Measurements from ENCODE around the gene RAB27A. TPM values are rescaled to one million over a fixed set of nuclear protein-coding genes. Genes with fewer than 3 reads are reported as not detected.

Gene RAB27A
- total RNA-seq, 1 donor from 2014 or later: 17.8 TPM

GRCh38 chr15:55183679-55184078, 105.9 kb downstream of the RAB27A start:
- no peaks in the 10 kb centered on the region for H3K27me3 ChIP-seq (ENCODE audit: insufficient read depth, low read length)
- no peak overlapping the region for H2AFZ ChIP-seq (ENCODE audit: low read depth, low read length)
- H3K27ac ChIP-seq (ENCODE audit: low read depth, low read length): no peak overlapping the region
- Mint-ChIP-seq H3K27me3 (ENCODE audit: low read depth, unreplicated experiment) (no peaks in the 10 kb centered on the region), H3K4me3 (ENCODE audit: unreplicated experiment) (no peak overlapping the region), H3K27ac (ENCODE audit: unreplicated experiment) (no peak overlapping the region), H3K4me1 (ENCODE audit: low read depth, unreplicated experiment) (peaks cover 11% of the 10 kb centered on the region), H3K36me3 (ENCODE audit: low read depth, unreplicated experiment) (peaks cover 6% of the 10 kb centered on the region), H3K9me3 (ENCODE audit: unreplicated experiment) (no peaks in the 10 kb centered on the region)
- no peak overlapping the region for H3K9ac ChIP-seq (ENCODE audit: low read length)
- FAIRE-seq (no peak), DNase-seq (ENCODE audit: low read depth) (peak; percentile 8)
- no peak for TF ChIP-seq CTCF (IDR thresholded peaks at IDR 0.05; ENCODE audit: insufficient read depth, low read depth, low read length)
- no peak for TF ChIP-seq EZH2 (IDR thresholded peaks at IDR 0.05; ENCODE audit: insufficient read depth, low read length)
- peaks cover 31% of the 10 kb centered on the region for H3K36me3 ChIP-seq (ENCODE audit: insufficient read depth, low read length)
- H3K4me2 ChIP-seq (ENCODE audit: low read length): no peak overlapping the region
- H3K4me1 ChIP-seq (ENCODE audit: insufficient read depth, low read length): no peaks in the 10 kb centered on the region
- no peaks in the 10 kb centered on the region for H3K9me3 ChIP-seq (ENCODE audit: insufficient read depth, low read depth, low read length)
- H3K79me2 ChIP-seq (ENCODE audit: insufficient read depth, low read length): peaks cover 44% of the 10 kb centered on the region
- H4K20me1 ChIP-seq (ENCODE audit: insufficient read depth, low read length): peaks cover 36% of the 10 kb centered on the region
- no peak overlapping the region for H3K4me3 ChIP-seq (ENCODE audit: insufficient read depth, low read depth, low read length)

GRCh38 chr15:55179141-55179540, 110.5 kb downstream of the RAB27A start:
- no peak for FAIRE-seq
- Mint-ChIP-seq H3K27me3 (ENCODE audit: low read depth, unreplicated experiment) (no peaks in the 10 kb centered on the region), H3K4me1 (ENCODE audit: low read depth, unreplicated experiment) (peaks cover 5% of the 10 kb centered on the region), H3K36me3 (ENCODE audit: low read depth, unreplicated experiment) (peaks cover 4% of the 10 kb centered on the region), H3K4me3 (ENCODE audit: unreplicated experiment) (no peak overlapping the region), H3K9me3 (ENCODE audit: unreplicated experiment) (no peaks in the 10 kb centered on the region), H3K27ac (ENCODE audit: unreplicated experiment) (no peak overlapping the region)
- Histone ChIP-seq H3K4me1 (ENCODE audit: insufficient read depth, low read length) (no peaks in the 10 kb centered on the region), H3K4me3 (ENCODE audit: insufficient read depth, low read depth, low read length) (no peak overlapping the region), H3K9me3 (ENCODE audit: insufficient read depth, low read depth, low read length) (no peaks in the 10 kb centered on the region), H3K9ac (ENCODE audit: low read length) (no peak overlapping the region), H2AFZ (ENCODE audit: low read depth, low read length) (no peak overlapping the region), H3K4me2 (ENCODE audit: low read length) (no peak overlapping the region), H3K27ac (ENCODE audit: low read depth, low read length) (no peak overlapping the region), H3K36me3 (ENCODE audit: insufficient read depth, low read length) (peaks cover 23% of the 10 kb centered on the region), H3K79me2 (ENCODE audit: insufficient read depth, low read length) (peaks cover 2% of the 10 kb centered on the region), H3K27me3 (ENCODE audit: insufficient read depth, low read length) (no peaks in the 10 kb centered on the region), H4K20me1 (ENCODE audit: insufficient read depth, low read length) (peaks cover 4% of the 10 kb centered on the region)
- TF ChIP-seq EZH2 (IDR thresholded peaks at IDR 0.05; ENCODE audit: insufficient read depth, low read length) (no peak), CTCF (IDR thresholded peaks at IDR 0.05; ENCODE audit: insufficient read depth, low read depth, low read length) (no peak)
- DNase-seq (ENCODE audit: low read depth): no peak

GRCh38 chr15:55170361-55170760, 119.3 kb downstream of the RAB27A start:
- H3K36me3 ChIP-seq (ENCODE audit: insufficient read depth, low read length): no peaks in the 10 kb centered on the region
- no peaks in the 10 kb centered on the region for H3K4me1 Mint-ChIP-seq (ENCODE audit: low read depth, unreplicated experiment)
- no peak overlapping the region for H3K4me3 ChIP-seq (ENCODE audit: insufficient read depth, low read depth, low read length)
- no peaks in the 10 kb centered on the region for H3K36me3 Mint-ChIP-seq (ENCODE audit: low read depth, unreplicated experiment)
- no peaks in the 10 kb centered on the region for H3K9me3 ChIP-seq (ENCODE audit: insufficient read depth, low read depth, low read length)
- no peak overlapping the region for H3K4me2 ChIP-seq (ENCODE audit: low read length)
- no peaks in the 10 kb centered on the region for H3K4me1 ChIP-seq (ENCODE audit: insufficient read depth, low read length)
- H3K9ac ChIP-seq (ENCODE audit: low read length): no peak overlapping the region
- DNase-seq (ENCODE audit: low read depth): no peak
- H3K27me3 ChIP-seq (ENCODE audit: insufficient read depth, low read length): no peaks in the 10 kb centered on the region
- H3K79me2 ChIP-seq (ENCODE audit: insufficient read depth, low read length): no peaks in the 10 kb centered on the region
- H3K27ac ChIP-seq (ENCODE audit: low read depth, low read length): no peak overlapping the region
- no peak overlapping the region for H2AFZ ChIP-seq (ENCODE audit: low read depth, low read length)
- H3K4me3 Mint-ChIP-seq (ENCODE audit: unreplicated experiment): no peak overlapping the region
- no peaks in the 10 kb centered on the region for H3K9me3 Mint-ChIP-seq (ENCODE audit: unreplicated experiment)
- TF ChIP-seq CTCF (IDR thresholded peaks at IDR 0.05; ENCODE audit: insufficient read depth, low read depth, low read length) (no peak), EZH2 (IDR thresholded peaks at IDR 0.05; ENCODE audit: insufficient read depth, low read length) (no peak)
- H3K27ac Mint-ChIP-seq (ENCODE audit: unreplicated experiment): no peak overlapping the region
- no peaks in the 10 kb centered on the region for H3K27me3 Mint-ChIP-seq (ENCODE audit: low read depth, unreplicated experiment)
- FAIRE-seq: no peak
- no peaks in the 10 kb centered on the region for H4K20me1 ChIP-seq (ENCODE audit: insufficient read depth, low read length)

Measured in astrocyte (in vitro differentiated cells and primary cell).